AG04450 (cell line): Measurements from ENCODE around the gene CLTRN. TPM values are rescaled to one million over a fixed set of nuclear protein-coding genes. Genes with fewer than 3 reads are reported as not detected.

Source experiments
- CTCF ChIA-PET: fragments of 300-600, 350-600 bp; formaldehyde crosslinking; extraction: SDS; loops from one replicate; lab custom pipeline; 2022; ENCODE audit warnings: antibody characterized with exemption, inconsistent platforms; lab: Charles Lee
- POLR2A ChIA-PET: fragments of 350-600 bp; formaldehyde crosslinking; extraction: SDS; loops from one replicate; lab custom pipeline; 2021; ENCODE audit warnings: antibody characterized with exemption, inconsistent platforms; lab: Yijun Ruan, JAX
- DNase-seq: peaks from one replicate; pipeline ENCODE4 v3.0.0-alpha.2; 2011; ENCODE audit warnings: low read depth, low spot score
- H3K27ac ChIP-seq: one replicate; pipeline ENCODE4 v1.5.1; 2012; ENCODE audit warnings: low read depth, low read length, control low read depth
- H3K27me3 ChIP-seq: one replicate; pipeline ENCODE4 v1.6.0; 2012; ENCODE audit warnings: low read length; ENCODE audit not compliant: control insufficient read depth, insufficient read depth
- H3K4me3 ChIP-seq: 2 replicates; pipeline ENCODE4 v1.5.1; 2011; ENCODE audit warnings: mild to moderate bottlenecking, low read depth, low read length, control low read depth
- H3K9me3 ChIP-seq: 2 replicates; pipeline ENCODE4 v1.5.1; 2012; ENCODE audit warnings: low read length; ENCODE audit not compliant: control insufficient read depth, insufficient read depth
- polyA plus RNA-seq: library from polyadenylated mRNA; depleted of rRNA; stranded (reverse); fragments of >200 nt; gene quantifications from 2 replicates; pipeline ENCODE4 v1.2.3, GENCODE V29; 2011
- TF ChIP-seq, protein P1 (sequence below): IDR thresholded peaks from 2 replicates; pipeline ENCODE4 v1.5.1; 2011; ENCODE audit warnings: low read depth, low read length, control low read depth, inconsistent platforms

CLTRN gene
- polyA plus RNA-seq, 1 experiment, result 0.29 TPM

DNA sequence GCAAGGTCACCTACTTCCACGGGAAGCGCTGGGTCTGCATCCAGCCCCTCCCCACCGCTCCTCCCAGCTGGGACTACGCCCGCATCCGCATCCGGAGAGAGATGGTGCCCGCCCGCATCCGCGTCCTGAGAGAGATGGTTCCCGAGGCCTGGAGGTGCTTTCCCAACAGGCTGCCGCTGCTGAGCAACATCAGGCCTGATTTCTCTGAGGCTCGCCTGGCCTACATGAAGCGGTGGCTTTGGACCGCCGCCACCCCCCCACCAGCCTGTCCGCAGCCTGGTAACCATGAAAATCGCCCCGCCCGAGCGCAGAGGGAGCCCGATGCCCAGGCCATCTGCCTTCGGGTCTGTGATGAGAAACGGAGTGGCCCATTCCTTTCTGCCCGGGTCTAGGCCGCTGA is 18.1 kb downstream of the CLTRN start:
- no peaks in the 10 kb centered on the region for H3K9me3 ChIP-seq
- no peak overlapping the region for H3K27ac ChIP-seq
- no peak for DNase-seq
- CTCF ChIA-PET, result no interaction called here
- no peak overlapping the region for H3K4me3 ChIP-seq
- TF ChIP-seq, protein P1, sequence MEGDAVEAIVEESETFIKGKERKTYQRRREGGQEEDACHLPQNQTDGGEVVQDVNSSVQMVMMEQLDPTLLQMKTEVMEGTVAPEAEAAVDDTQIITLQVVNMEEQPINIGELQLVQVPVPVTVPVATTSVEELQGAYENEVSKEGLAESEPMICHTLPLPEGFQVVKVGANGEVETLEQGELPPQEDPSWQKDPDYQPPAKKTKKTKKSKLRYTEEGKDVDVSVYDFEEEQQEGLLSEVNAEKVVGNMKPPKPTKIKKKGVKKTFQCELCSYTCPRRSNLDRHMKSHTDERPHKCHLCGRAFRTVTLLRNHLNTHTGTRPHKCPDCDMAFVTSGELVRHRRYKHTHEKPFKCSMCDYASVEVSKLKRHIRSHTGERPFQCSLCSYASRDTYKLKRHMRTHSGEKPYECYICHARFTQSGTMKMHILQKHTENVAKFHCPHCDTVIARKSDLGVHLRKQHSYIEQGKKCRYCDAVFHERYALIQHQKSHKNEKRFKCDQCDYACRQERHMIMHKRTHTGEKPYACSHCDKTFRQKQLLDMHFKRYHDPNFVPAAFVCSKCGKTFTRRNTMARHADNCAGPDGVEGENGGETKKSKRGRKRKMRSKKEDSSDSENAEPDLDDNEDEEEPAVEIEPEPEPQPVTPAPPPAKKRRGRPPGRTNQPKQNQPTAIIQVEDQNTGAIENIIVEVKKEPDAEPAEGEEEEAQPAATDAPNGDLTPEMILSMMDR, result no peak
- POLR2A ChIA-PET, result no interaction called here
- H3K27me3 ChIP-seq, result no peaks in the 10 kb centered on the region

GRCh38 chrX:15646031-15646430 is 18.6 kb downstream of the CLTRN start:
- CTCF ChIA-PET, result no interaction called here
- TF ChIP-seq, protein P1, result no peak
- POLR2A ChIA-PET, result no interaction called here
- Histone ChIP-seq H3K27ac (no peak overlapping the region), H3K27me3 (no peaks in the 10 kb centered on the region), H3K9me3 (no peaks in the 10 kb centered on the region), H3K4me3 (no peak overlapping the region)
- no peak for DNase-seq

DNA sequence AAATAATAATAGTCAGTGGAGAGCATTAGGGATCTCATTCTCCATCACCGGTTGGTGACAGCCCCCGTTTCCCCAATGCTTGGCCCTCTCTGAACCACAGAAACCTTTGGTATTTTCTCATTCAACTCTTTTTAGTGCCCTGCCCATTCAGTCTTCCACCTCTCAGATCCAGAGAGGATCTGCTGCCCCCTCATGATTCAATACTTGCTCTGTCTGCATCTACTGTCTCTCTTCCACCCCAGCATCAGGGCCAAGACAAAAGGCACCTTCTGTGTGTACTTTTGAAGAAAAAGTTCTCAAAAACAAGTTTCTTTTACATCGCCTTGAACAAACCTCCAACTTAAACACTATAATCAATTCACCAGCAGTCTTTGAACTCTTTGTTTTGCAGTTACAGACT is 19.3 kb downstream of the CLTRN start:
- no peak overlapping the region for H3K4me3 ChIP-seq
- TF ChIP-seq, protein P1, result no peak
- H3K27me3 ChIP-seq, result no peaks in the 10 kb centered on the region
- POLR2A ChIA-PET, result no interaction called here
- no peak overlapping the region for H3K27ac ChIP-seq
- CTCF ChIA-PET, result no interaction called here
- no peaks in the 10 kb centered on the region for H3K9me3 ChIP-seq
- DNase-seq, result no peak

- DNase-seq, result no peak
- no peaks in the 10 kb centered on the region for H3K9me3 ChIP-seq
- H3K27me3 ChIP-seq, result no peaks in the 10 kb centered on the region
- ChIA-PET POLR2A (no interaction called here), CTCF (no interaction called here)
- H3K27ac ChIP-seq, result no peak overlapping the region
- H3K4me3 ChIP-seq, result no peak overlapping the region
- TF ChIP-seq, protein P1, result no peak
These were observed 20.1 kb downstream of the CLTRN start for GRCh38 chrX:15644560-15644872.

GRCh38 chrX:15643786-15644559 is 20.6 kb downstream of the CLTRN start:
- no peaks in the 10 kb centered on the region for H3K9me3 ChIP-seq
- ChIA-PET CTCF (no interaction called here), POLR2A (no interaction called here)
- no peaks in the 10 kb centered on the region for H3K27me3 ChIP-seq
- no peak overlapping the region for H3K27ac ChIP-seq
- TF ChIP-seq, protein P1, result no peak
- no peak overlapping the region for H3K4me3 ChIP-seq
- no peak for DNase-seq
